Astrocyte (in vitro differentiated cells and primary cell): Measurements from ENCODE around the gene CRYGB. TPM values are rescaled to one million over a fixed set of nuclear protein-coding genes. Genes with fewer than 3 reads are reported as not detected.

ENCODE experiments used
- DNase-seq: peaks from one replicate; pipeline ENCODE4 v3.0.0-alpha.2; 2010; ENCODE audit warnings: low read depth
- FAIRE-seq: peaks from 2 replicates; lab custom pipeline; 2011; peaks lifted over from hg19 to GRCh38; lab: Jason Lieb, UNC
- H2AFZ ChIP-seq: 2 replicates; pipeline ENCODE4 v1.6.0; 2012; ENCODE audit warnings: low read depth, low read length, inconsistent platforms
- H3K27ac ChIP-seq: 2 replicates; pipeline ENCODE4 v1.5.1; 2011; ENCODE audit warnings: low read depth, low read length, inconsistent platforms
- H3K27me3 ChIP-seq: 2 replicates; pipeline ENCODE4 v1.6.0; 2011; ENCODE audit warnings: low read length, inconsistent platforms; ENCODE audit not compliant: insufficient read depth
- H3K36me3 ChIP-seq: 2 replicates; pipeline ENCODE4 v1.5.1; 2011; ENCODE audit warnings: low read length, inconsistent platforms; ENCODE audit not compliant: insufficient read depth
- H3K4me1 ChIP-seq: 2 replicates; pipeline ENCODE4 v1.5.1; 2011; ENCODE audit warnings: low read length, inconsistent platforms; ENCODE audit not compliant: insufficient read depth
- H3K4me2 ChIP-seq: 2 replicates; pipeline ENCODE4 v1.6.0; 2012; ENCODE audit warnings: low read length, inconsistent platforms
- H3K4me3 ChIP-seq: 2 replicates; pipeline ENCODE4 v1.5.1; 2011; ENCODE audit warnings: low read depth, mild to moderate bottlenecking, low read length, inconsistent platforms; ENCODE audit not compliant: insufficient read depth
- H3K79me2 ChIP-seq: 2 replicates; pipeline ENCODE4 v1.6.0; 2012; ENCODE audit warnings: mild to moderate bottlenecking, low read length, inconsistent platforms; ENCODE audit not compliant: insufficient read depth
- H3K9ac ChIP-seq: 2 replicates; pipeline ENCODE4 v1.6.0; 2012; ENCODE audit warnings: mild to moderate bottlenecking, low read length, inconsistent platforms
- H3K9me3 ChIP-seq: 2 replicates; pipeline ENCODE4 v1.5.1; 2012; ENCODE audit warnings: low read depth, mild to moderate bottlenecking, low read length, inconsistent platforms; ENCODE audit not compliant: insufficient read depth
- H4K20me1 ChIP-seq: 2 replicates; pipeline ENCODE4 v1.6.0; 2012; ENCODE audit warnings: low read length, inconsistent platforms; ENCODE audit not compliant: insufficient read depth
- H3K27ac Mint-ChIP-seq: one replicate; pipeline ENCODE4 v1.8.0; 2021; ENCODE audit warnings: mild to moderate bottlenecking, mixed read lengths; ENCODE audit not compliant: unreplicated experiment
- H3K27me3 Mint-ChIP-seq: one replicate; pipeline ENCODE4 v1.8.0; 2021; ENCODE audit warnings: low read depth, mixed read lengths; ENCODE audit not compliant: unreplicated experiment
- H3K36me3 Mint-ChIP-seq: one replicate; pipeline ENCODE4 v1.8.0; 2021; ENCODE audit warnings: low read depth, mixed read lengths; ENCODE audit not compliant: unreplicated experiment
- H3K4me1 Mint-ChIP-seq: one replicate; pipeline ENCODE4 v1.8.0; 2021; ENCODE audit warnings: low read depth, mixed read lengths; ENCODE audit not compliant: unreplicated experiment
- H3K4me3 Mint-ChIP-seq: one replicate; pipeline ENCODE4 v1.8.0; 2021; ENCODE audit warnings: mild to moderate bottlenecking, moderate library complexity, mixed read lengths; ENCODE audit not compliant: unreplicated experiment
- H3K9me3 Mint-ChIP-seq: one replicate; pipeline ENCODE4 v1.8.0; 2021; ENCODE audit warnings: mild to moderate bottlenecking, mixed read lengths; ENCODE audit not compliant: unreplicated experiment
- CTCF ChIP-seq: IDR thresholded peaks from 2 replicates; pipeline ENCODE4 v1.5.1; 2011; ENCODE audit warnings: low read depth, mild to moderate bottlenecking, inconsistent platforms, low read length, moderate library complexity; ENCODE audit not compliant: insufficient read depth
- EZH2 ChIP-seq: IDR thresholded peaks from 2 replicates; pipeline ENCODE4 v1.6.1; 2012; ENCODE audit warnings: mild to moderate bottlenecking, low read length, inconsistent platforms; ENCODE audit not compliant: insufficient read depth
- total RNA-seq: library from RNA; stranded (reverse); gene quantifications from 2 replicates; pipeline ENCODE4 v1.2.1, GENCODE V29; 2021

Gene CRYGB
- total RNA-seq, 1 donor from 2014 or later: not detected

DNA sequence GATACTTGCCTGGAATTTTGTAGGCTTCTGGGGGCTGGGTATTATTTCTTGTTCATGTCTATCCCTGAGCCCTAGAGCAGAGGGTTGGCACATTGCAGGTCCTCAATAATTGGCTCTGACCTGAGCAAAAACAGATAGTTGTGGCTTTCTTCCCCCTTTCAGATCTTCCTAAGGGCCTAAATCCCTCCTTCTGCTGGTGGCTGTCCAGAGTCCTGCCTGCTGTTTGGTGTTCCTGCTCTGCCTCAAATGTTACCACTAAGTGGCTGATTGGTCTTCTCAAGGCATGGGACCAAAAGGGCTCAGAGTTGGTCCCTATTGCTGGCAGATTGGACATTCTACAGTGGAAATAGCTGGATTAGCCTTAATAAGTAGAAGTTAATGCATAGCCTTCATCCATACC lies 1.1 kb upstream of the CRYGB start:
- Mint-ChIP-seq H3K36me3 (no peaks in the 10 kb centered on the region), H3K4me3 (no peak overlapping the region), H3K4me1 (no peaks in the 10 kb centered on the region), H3K27me3 (no peaks in the 10 kb centered on the region), H3K27ac (no peak overlapping the region), H3K9me3 (peaks cover 5% of the 10 kb centered on the region)
- no peak overlapping the region for H2AFZ ChIP-seq
- no peaks in the 10 kb centered on the region for H3K4me1 ChIP-seq
- no peaks in the 10 kb centered on the region for H3K36me3 ChIP-seq
- DNase-seq (no peak), FAIRE-seq (no peak)
- no peaks in the 10 kb centered on the region for H3K9me3 ChIP-seq
- no peak for TF ChIP-seq CTCF
- no peak for TF ChIP-seq EZH2
- no peaks in the 10 kb centered on the region for H3K79me2 ChIP-seq
- no peaks in the 10 kb centered on the region for H4K20me1 ChIP-seq
- H3K4me3 ChIP-seq: no peak overlapping the region
- H3K27ac ChIP-seq: no peak overlapping the region
- no peaks in the 10 kb centered on the region for H3K27me3 ChIP-seq
- no peak overlapping the region for H3K4me2 ChIP-seq
- no peak overlapping the region for H3K9ac ChIP-seq

- no peak overlapping the region for H3K4me3 Mint-ChIP-seq
- no peak overlapping the region for H2AFZ ChIP-seq
Measured at GRCh38 chr2:208142925-208143799, 2.8 kb downstream of the CRYGB start.

More at GRCh38 chr2:208142925-208143799, 2.8 kb downstream of the CRYGB start:
- no peaks in the 10 kb centered on the region for H3K79me2 ChIP-seq
- no peaks in the 10 kb centered on the region for H3K27me3 ChIP-seq
- H4K20me1 ChIP-seq: no peaks in the 10 kb centered on the region
- no peak overlapping the region for H3K4me3 ChIP-seq
- Mint-ChIP-seq H3K4me1 (no peaks in the 10 kb centered on the region), H3K36me3 (no peaks in the 10 kb centered on the region), H3K27me3 (no peaks in the 10 kb centered on the region), H3K9me3 (peaks cover 3% of the 10 kb centered on the region), H3K27ac (no peak overlapping the region)
- FAIRE-seq (no peak), DNase-seq (no peak)
- H3K4me1 ChIP-seq: no peaks in the 10 kb centered on the region
- no peaks in the 10 kb centered on the region for H3K36me3 ChIP-seq
- H3K9me3 ChIP-seq: no peaks in the 10 kb centered on the region
- no peak overlapping the region for H3K4me2 ChIP-seq
- H3K9ac ChIP-seq: no peak overlapping the region
- no peak overlapping the region for H3K27ac ChIP-seq
- TF ChIP-seq CTCF (no peak), EZH2 (no peak)
